ENCODE results near the gene LRTM2. TPM values are rescaled to one million over a fixed set of nuclear protein-coding genes. Genes with fewer than 3 reads are reported as not detected.

Gene LRTM2
- total RNA-seq, 2 experiments from 2014 or later = not detected

DNA sequence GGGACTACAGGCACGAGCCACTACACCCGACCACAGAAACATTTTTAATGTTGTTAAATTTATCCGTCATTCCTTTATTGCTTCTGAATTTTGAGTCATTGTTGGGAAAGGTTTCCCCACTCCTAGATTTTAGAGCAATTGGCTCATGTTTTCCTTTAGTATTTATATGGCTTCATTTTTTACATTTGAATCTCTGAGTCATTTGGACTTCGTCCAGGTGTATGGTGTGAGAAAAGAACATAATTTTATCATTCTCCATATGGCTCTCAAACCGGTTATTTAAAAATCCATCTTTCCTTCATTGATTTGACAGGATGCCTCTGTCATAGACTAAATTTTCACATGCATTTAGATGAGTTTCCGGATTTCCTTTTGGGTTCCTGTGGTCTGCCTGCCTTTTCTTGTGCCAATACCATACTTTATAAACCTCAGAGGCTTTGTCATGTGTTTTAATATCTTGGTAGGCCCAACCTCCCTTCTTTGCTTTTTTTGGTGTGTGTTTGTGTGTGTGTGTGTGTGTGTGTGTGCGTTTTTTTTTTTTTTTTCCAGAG lies 30.9 kb downstream of the LRTM2 start:
- no peak overlapping the region for H3K27ac Mint-ChIP-seq
- CTCF ChIA-PET = interaction anchor here (2.2 kb wide), 1 partner anchor 89 kb away, joined by 5 read pairs; no protein-coding TSS in a partner anchor
- POLR2A ChIA-PET = no interaction called here
- H3K9me3 Mint-ChIP-seq (ENCODE audit: insufficient read depth) = no peaks in the 10 kb centered on the region
- DNase-seq = no peak
- no peak for ATAC-seq
- no peak overlapping the region for H3K4me3 Mint-ChIP-seq
- no peaks in the 10 kb centered on the region for H3K36me3 Mint-ChIP-seq (ENCODE audit: low read depth)
- H3K4me1 Mint-ChIP-seq (ENCODE audit: low read depth) = peaks cover 7% of the 10 kb centered on the region
- H3K27me3 Mint-ChIP-seq (ENCODE audit: low read depth) = peaks cover 6% of the 10 kb centered on the region

DNA sequence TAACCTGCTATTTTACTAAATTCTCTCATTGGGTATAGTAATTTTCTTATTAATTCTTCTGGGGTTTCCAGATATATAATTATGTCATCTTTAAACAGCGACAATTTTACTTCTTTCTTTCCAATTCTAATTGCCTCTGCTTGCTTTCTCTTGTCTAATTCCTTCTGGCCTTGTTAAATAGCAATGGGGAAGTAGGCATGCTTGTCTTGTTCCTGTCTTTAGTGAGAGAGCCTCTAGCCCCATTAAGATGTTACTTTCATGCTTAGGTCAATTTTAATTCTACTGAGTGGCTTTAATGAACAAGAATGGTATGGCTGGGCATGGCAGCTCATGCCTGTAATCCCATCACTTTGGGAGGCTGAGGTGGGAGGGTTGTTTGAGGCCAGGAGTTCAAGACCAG lies 31.7 kb downstream of the LRTM2 start:
- POLR2A ChIA-PET = no interaction called here
- peaks cover 6% of the 10 kb centered on the region for H3K27me3 Mint-ChIP-seq (ENCODE audit: low read depth)
- no peak for DNase-seq
- CTCF ChIA-PET = no interaction called here
- no peak overlapping the region for H3K4me3 Mint-ChIP-seq
- H3K9me3 Mint-ChIP-seq (ENCODE audit: insufficient read depth) = no peaks in the 10 kb centered on the region
- H3K36me3 Mint-ChIP-seq (ENCODE audit: low read depth) = no peaks in the 10 kb centered on the region
- peaks cover 7% of the 10 kb centered on the region for H3K4me1 Mint-ChIP-seq (ENCODE audit: low read depth)
- H3K27ac Mint-ChIP-seq = no peak overlapping the region
- no peak for ATAC-seq

DNA sequence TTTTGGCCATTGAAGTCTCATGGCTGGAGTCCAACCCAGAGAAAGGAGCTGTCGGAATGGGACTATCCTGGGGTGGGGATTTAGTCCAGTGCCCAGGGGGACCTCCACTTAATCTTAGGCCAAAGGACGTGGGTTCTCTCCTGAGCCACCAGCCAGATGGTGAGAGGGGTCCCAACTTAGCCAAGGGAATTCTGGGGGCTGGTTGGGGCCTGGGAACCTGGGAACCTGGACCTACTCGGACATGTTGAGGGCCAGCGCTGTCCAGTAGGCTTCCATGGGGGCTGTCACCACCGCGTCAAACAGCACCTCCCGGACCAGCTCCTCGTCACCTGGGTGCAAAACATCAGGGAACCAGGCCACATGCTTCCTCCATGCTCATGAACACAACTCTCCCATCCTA lies 33.4 kb downstream of the LRTM2 start:
- H3K4me3 Mint-ChIP-seq = no peak overlapping the region
- no peaks in the 10 kb centered on the region for H3K9me3 Mint-ChIP-seq (ENCODE audit: insufficient read depth)
- H3K27ac Mint-ChIP-seq = no peak overlapping the region
- DNase-seq (no peak), ATAC-seq (no peak)
- H3K4me1 Mint-ChIP-seq (ENCODE audit: low read depth) = peaks cover 7% of the 10 kb centered on the region
- ChIA-PET CTCF (no interaction called here), POLR2A (no interaction called here)
- H3K36me3 Mint-ChIP-seq (ENCODE audit: low read depth) = no peaks in the 10 kb centered on the region
- H3K27me3 Mint-ChIP-seq (ENCODE audit: low read depth) = peaks cover 2% of the 10 kb centered on the region

DNA sequence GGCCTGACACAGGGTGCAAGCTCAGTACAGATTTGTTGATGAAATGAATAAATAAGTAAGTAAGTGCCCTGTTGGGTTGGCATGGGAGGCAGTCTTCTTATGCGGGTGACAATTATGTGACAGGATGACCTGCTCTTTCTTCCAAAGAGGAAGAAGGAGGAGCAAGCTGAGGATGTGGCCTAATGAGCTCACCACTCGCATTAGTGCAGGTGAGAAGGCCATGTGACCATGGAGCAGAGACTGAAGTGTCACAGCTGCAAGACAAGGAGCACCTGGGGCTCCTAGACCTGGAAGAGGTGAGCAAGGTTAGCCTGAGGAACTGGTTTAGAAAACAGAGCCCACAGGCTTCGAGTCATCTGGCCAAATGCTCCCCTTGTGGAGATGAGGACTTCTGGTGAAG lies 34.9 kb downstream of the LRTM2 start:
- DNase-seq = no peak
- peaks cover 7% of the 10 kb centered on the region for H3K4me1 Mint-ChIP-seq (ENCODE audit: low read depth)
- ChIA-PET POLR2A (no interaction called here), CTCF (no interaction called here)
- peaks cover 2% of the 10 kb centered on the region for H3K27me3 Mint-ChIP-seq (ENCODE audit: low read depth)
- no peak overlapping the region for H3K27ac Mint-ChIP-seq
- H3K36me3 Mint-ChIP-seq (ENCODE audit: low read depth) = no peaks in the 10 kb centered on the region
- no peaks in the 10 kb centered on the region for H3K9me3 Mint-ChIP-seq (ENCODE audit: insufficient read depth)
- no peak overlapping the region for H3K4me3 Mint-ChIP-seq
- ATAC-seq = no peak

DNA sequence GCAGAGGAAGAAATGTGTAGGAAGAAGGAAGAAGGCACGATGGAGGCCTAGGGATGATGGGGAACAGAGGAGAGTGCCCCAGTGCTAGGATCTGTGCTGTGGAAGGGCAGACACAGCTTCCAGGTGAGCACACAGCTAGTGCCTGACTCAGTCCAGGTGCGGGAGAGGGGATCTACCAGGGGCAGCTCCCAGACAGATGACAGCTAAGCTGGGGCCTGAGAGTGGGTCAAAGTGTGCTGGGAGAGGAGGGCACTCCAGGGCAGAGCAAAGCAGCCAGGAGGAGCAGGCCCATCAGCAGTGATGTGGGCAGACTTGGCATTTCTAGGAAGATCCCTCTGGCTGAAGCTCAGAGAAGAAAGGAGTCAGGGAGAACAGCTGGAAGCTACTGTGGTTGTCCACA lies 36.7 kb downstream of the LRTM2 start:
- H3K4me1 Mint-ChIP-seq (ENCODE audit: low read depth) = peaks cover 5% of the 10 kb centered on the region
- H3K27me3 Mint-ChIP-seq (ENCODE audit: low read depth) = no peaks in the 10 kb centered on the region
- ChIA-PET POLR2A (no interaction called here), CTCF (interaction anchor here (1.2 kb wide), 1 partner anchor 14 kb away, joined by 3 read pairs; no protein-coding TSS in a partner anchor)
- no peak overlapping the region for H3K4me3 Mint-ChIP-seq
- no peaks in the 10 kb centered on the region for H3K9me3 Mint-ChIP-seq (ENCODE audit: insufficient read depth)
- ATAC-seq = no peak
- H3K36me3 Mint-ChIP-seq (ENCODE audit: low read depth) = no peaks in the 10 kb centered on the region
- no peak overlapping the region for H3K27ac Mint-ChIP-seq
- DNase-seq = no peak

DNA sequence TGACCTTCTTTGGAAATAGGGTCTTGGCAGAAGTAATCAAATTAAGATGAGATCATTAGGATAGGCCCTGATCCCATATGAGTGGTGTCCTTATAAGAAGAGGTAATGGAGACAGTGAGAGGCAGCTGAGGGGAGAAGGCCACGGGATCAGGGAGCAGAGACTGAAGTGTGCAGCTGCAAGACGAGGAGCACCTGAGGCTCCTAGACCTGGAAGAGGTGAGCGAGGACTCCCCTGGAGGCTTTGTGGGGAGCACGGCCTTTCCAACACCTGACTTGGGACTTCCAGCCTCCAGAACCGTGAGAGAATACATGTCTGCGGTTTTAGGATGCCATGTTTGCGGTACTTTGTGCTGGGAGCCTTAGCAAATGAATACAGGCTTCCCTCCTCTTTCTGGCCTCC lies 37.5 kb downstream of the LRTM2 start:
- H3K27ac Mint-ChIP-seq = no peak overlapping the region
- CTCF ChIA-PET = interaction anchor here (1.2 kb wide), 1 partner anchor 15 kb away, joined by 3 read pairs; no protein-coding TSS in a partner anchor
- POLR2A ChIA-PET = no interaction called here
- peaks cover 3% of the 10 kb centered on the region for H3K27me3 Mint-ChIP-seq (ENCODE audit: low read depth)
- H3K4me3 Mint-ChIP-seq = no peak overlapping the region
- ATAC-seq (no peak), DNase-seq (no peak)
- H3K4me1 Mint-ChIP-seq (ENCODE audit: low read depth) = peaks cover 5% of the 10 kb centered on the region
- no peaks in the 10 kb centered on the region for H3K36me3 Mint-ChIP-seq (ENCODE audit: low read depth)
- H3K9me3 Mint-ChIP-seq (ENCODE audit: insufficient read depth) = no peaks in the 10 kb centered on the region

DNA sequence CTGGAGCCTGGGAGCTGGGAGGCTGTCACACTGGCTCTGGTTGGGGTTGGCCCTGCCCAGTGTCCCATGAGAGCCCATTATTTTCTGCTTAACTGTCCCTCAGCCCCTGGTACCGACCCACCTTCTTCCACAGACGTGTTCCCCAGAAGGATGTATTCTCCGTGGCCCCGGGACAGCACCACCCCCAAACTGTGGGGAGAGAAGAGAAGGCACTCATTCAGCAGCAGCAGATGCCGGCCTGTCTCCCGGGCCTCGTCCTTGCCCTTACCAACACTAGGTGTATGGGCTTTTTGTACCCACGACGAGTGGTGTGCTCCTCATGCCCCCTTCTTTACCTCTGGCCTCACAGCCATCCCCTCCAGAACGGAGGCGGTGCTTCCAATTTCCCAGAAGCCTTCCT lies 38.1 kb downstream of the LRTM2 start:
- no peak overlapping the region for H3K27ac Mint-ChIP-seq
- no peaks in the 10 kb centered on the region for H3K36me3 Mint-ChIP-seq (ENCODE audit: low read depth)
- DNase-seq (no peak), ATAC-seq (no peak)
- no peak overlapping the region for H3K4me3 Mint-ChIP-seq
- H3K4me1 Mint-ChIP-seq (ENCODE audit: low read depth) = peaks cover 5% of the 10 kb centered on the region
- H3K27me3 Mint-ChIP-seq (ENCODE audit: low read depth) = peaks cover 5% of the 10 kb centered on the region
- ChIA-PET CTCF (interaction anchor here (1.2 kb wide), 1 partner anchor 15 kb away, joined by 3 read pairs; no protein-coding TSS in a partner anchor), POLR2A (no interaction called here)
- H3K9me3 Mint-ChIP-seq (ENCODE audit: insufficient read depth) = no peaks in the 10 kb centered on the region

DNA sequence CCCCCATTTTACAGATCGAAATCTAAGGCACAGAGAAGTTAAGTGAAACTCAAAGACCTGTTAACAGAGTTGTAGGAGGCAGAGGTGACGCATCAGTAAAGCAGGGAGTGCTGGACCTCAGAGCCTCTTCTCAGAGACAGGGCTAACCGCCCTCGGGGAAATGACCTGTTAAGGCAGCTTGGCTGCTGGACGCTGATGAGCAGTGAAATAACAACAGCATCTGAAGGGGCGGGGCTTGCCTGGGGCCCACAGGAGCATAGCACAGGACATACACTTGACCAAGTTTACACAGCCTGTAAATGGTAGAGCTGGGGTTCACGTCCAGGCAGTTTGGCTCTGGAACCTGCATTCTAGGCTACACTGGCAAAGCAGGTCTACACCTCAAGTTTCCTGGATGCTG lies 39.3 kb downstream of the LRTM2 start:
- Mint-ChIP-seq H3K4me1 (ENCODE audit: low read depth) (peaks cover 5% of the 10 kb centered on the region), H3K27ac (no peak overlapping the region), H3K4me3 (no peak overlapping the region), H3K9me3 (ENCODE audit: insufficient read depth) (no peaks in the 10 kb centered on the region), H3K36me3 (ENCODE audit: low read depth) (no peaks in the 10 kb centered on the region), H3K27me3 (ENCODE audit: low read depth) (peaks cover 5% of the 10 kb centered on the region)
- CTCF ChIA-PET = no interaction called here
- no peak for DNase-seq
- ATAC-seq = no peak
- POLR2A ChIA-PET = no interaction called here

DNA sequence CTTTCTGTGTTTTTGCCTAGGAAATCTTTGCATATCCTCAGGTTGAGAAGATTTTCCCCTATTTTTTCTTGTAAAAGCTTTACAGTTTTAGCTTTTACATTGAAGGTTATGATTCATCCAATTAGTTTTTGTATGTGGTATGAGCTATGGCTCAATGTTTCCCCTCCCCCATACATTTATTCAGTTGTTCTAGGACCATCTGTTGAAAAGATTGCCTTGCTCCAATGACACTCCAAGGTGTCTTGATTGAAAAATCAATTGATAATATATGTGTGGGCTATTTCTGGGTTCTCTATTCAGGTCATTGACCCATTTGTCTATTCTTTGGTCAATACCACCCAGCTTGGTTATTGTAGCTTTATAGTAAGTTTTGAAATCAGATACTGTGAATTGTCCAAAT lies 42.6 kb downstream of the LRTM2 start:
- ATAC-seq (no peak), DNase-seq (no peak)
- no peaks in the 10 kb centered on the region for H3K9me3 Mint-ChIP-seq (ENCODE audit: insufficient read depth)
- H3K4me3 Mint-ChIP-seq = no peak overlapping the region
- H3K27ac Mint-ChIP-seq = no peak overlapping the region
- peaks cover 21% of the 10 kb centered on the region for H3K27me3 Mint-ChIP-seq (ENCODE audit: low read depth)
- no peaks in the 10 kb centered on the region for H3K36me3 Mint-ChIP-seq (ENCODE audit: low read depth)
- CTCF ChIA-PET = no interaction called here
- POLR2A ChIA-PET = no interaction called here
- H3K4me1 Mint-ChIP-seq (ENCODE audit: low read depth) = no peaks in the 10 kb centered on the region

DNA sequence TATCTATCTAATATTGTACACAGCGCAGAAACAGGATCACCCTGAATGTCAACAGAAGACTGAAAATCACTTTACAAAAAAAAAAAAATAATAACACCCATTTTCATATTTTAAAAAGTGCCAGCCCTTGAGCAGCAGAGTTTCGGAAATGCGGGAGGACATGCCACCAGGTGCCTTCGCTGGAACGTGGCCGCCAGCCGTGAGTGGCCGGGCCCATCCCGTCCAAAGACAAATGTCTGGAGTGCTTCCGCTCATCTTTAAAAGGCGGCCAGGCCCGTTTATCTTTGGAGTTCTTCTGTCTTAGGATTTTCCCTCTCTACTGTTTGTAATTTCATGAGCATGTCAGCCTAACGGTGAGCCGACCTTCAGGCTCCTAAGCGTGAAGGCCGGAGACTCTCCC lies 43.5 kb downstream of the LRTM2 start:
- Mint-ChIP-seq H3K27ac (no peak overlapping the region), H3K9me3 (ENCODE audit: insufficient read depth) (no peaks in the 10 kb centered on the region), H3K4me3 (no peak overlapping the region), H3K27me3 (ENCODE audit: low read depth) (peaks cover 26% of the 10 kb centered on the region), H3K36me3 (ENCODE audit: low read depth) (no peaks in the 10 kb centered on the region), H3K4me1 (ENCODE audit: low read depth) (no peaks in the 10 kb centered on the region)
- ATAC-seq (no peak), DNase-seq (no peak)
- CTCF ChIA-PET = no interaction called here
- POLR2A ChIA-PET = no interaction called here

DNA sequence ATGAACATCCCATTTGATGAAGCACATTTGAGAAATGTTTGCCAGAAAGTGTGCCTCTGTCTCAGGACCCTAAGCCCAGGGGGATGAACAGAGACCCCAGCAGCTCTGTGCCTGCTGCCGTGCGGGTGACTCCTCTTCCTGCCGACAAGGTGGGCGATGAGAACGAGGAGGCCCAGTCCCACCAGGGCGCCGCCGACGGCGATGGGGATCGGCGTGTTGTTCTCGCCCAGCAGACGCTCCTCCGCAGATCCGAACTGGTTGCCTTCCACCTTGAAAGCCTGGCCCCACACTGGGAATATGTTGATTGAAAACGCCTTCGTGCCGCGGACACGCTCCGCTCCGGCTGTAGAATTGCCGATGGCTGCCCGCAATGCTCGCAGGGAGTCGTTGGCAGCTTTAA lies 44.1 kb downstream of the LRTM2 start:
- no peaks in the 10 kb centered on the region for H3K9me3 Mint-ChIP-seq (ENCODE audit: insufficient read depth)
- H3K4me3 Mint-ChIP-seq = no peak overlapping the region
- no peak overlapping the region for H3K27ac Mint-ChIP-seq
- no peaks in the 10 kb centered on the region for H3K36me3 Mint-ChIP-seq (ENCODE audit: low read depth)
- DNase-seq (no peak), ATAC-seq (no peak)
- POLR2A ChIA-PET = no interaction called here
- H3K27me3 Mint-ChIP-seq (ENCODE audit: low read depth) = peaks cover 28% of the 10 kb centered on the region
- H3K4me1 Mint-ChIP-seq (ENCODE audit: low read depth) = no peaks in the 10 kb centered on the region
- CTCF ChIA-PET = no interaction called here

DNA sequence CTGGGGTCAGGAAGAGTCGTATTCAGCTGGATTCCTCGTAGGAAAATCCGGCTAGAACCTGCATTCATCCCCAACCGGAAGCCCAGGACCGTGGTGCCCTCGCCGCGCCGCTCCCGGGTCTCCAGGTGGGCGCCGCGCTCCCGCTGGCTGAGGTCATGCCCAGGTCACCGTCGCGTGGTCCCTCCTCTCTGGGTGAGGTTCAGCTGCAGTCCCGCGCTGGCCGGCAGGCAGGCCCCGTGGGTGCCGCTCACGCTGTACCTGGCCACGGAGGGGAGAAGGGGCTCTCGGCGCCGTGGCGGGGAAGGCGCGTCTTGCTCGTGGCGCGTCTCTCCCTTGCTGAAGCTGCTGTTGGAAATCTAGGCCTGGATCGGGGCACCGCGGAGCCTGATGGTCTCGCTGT lies 44.5 kb downstream of the LRTM2 start:
- H3K4me1 Mint-ChIP-seq (ENCODE audit: low read depth) = no peaks in the 10 kb centered on the region
- CTCF ChIA-PET = no interaction called here
- DNase-seq = no peak
- no peaks in the 10 kb centered on the region for H3K36me3 Mint-ChIP-seq (ENCODE audit: low read depth)
- ATAC-seq = no peak
- no peaks in the 10 kb centered on the region for H3K9me3 Mint-ChIP-seq (ENCODE audit: insufficient read depth)
- H3K27me3 Mint-ChIP-seq (ENCODE audit: low read depth) = peaks cover 32% of the 10 kb centered on the region
- POLR2A ChIA-PET = no interaction called here
- H3K27ac Mint-ChIP-seq = no peak overlapping the region
- no peak overlapping the region for H3K4me3 Mint-ChIP-seq

DNA sequence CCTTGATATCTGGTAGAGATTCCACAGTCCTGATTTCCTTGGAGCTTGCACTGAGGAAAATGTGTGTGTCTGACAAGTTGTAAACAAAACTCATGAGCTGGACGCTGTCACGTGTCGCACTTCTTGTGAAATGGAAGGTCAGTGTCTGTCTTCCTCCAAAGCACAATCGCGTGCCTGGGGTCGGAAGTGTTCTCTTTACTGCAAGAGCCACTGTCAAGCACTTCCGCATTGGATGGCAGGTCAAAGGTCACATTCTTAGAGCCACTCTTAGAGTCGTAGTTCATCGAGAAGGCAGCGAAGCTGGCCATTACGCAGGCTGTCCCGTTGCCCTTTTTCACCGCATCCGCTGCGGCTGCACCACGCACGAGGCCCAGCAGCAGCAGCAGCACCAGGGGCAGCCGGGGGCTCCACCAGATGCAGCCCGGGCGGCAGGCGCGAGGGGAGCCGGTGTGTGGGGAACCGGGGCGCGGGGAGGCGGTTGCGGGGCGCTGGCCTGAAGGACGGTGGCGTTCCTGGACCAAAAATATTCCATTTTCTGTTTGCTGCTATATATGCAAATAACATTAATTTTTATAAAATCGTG lies 45.0 kb downstream of the LRTM2 start:
- Mint-ChIP-seq H3K36me3 (ENCODE audit: low read depth) (no peaks in the 10 kb centered on the region), H3K27ac (no peak overlapping the region), H3K4me1 (ENCODE audit: low read depth) (no peaks in the 10 kb centered on the region), H3K9me3 (ENCODE audit: insufficient read depth) (no peaks in the 10 kb centered on the region), H3K4me3 (no peak overlapping the region), H3K27me3 (ENCODE audit: low read depth) (peaks cover 32% of the 10 kb centered on the region)
- CTCF ChIA-PET = no interaction called here
- POLR2A ChIA-PET = no interaction called here
- ATAC-seq (no peak), DNase-seq (no peak)

Measured in activated CD8-positive, alpha-beta T cell treated with anti-CD3 and anti-CD28 coated beads, Interleukin-2, amount 10 ng/mL, durations not matched to agents 7 days and 5 days (primary cell).